PC-9 (cell line): ENCODE measurements around the gene CHCHD5. TPM values are rescaled to one million over a fixed set of nuclear protein-coding genes. Genes with fewer than 3 reads are reported as not detected.
A peak's percentile ranks its signal among the peaks of the same experiment; 100 is the strongest.

Source experiments
- BruUV-seq: library from RNA; stranded (reverse); fragments of 400-500 nt; replicated peaks from 2 replicates; lab custom pipeline; 2021; lab: Mats Ljungman, UMichigan
- CTCF ChIA-PET: fragments of 300-600 bp; sonication (Branson Sonifier 250); formaldehyde crosslinking; loops from one replicate; lab custom pipeline; 2022; ENCODE audit warnings: antibody characterized with exemption; lab: Charles Lee
- POLR2A ChIA-PET: fragments of 300-600 bp; sonication (Branson Sonifier 250); formaldehyde crosslinking; loops from one replicate; lab custom pipeline; 2022; ENCODE audit warnings: antibody characterized with exemption; ENCODE audit not compliant: unreplicated experiment; lab: Charles Lee
- DNase-seq, 2 experiments: peaks; one replicate each; pipeline versions ENCODE4 v3.0.0 to v3.0.0-alpha.2; 2015 to 2022; ENCODE audit warnings: mixed read lengths in 1 of 2
- H2AFZ ChIP-seq: fragments of 200-600 bp; sonication (generic); 2 replicates; pipeline ENCODE4 v1.8.1; 2017; ENCODE audit warnings: antibody characterized with exemption
- H3F3A ChIP-seq: fragments of 200-600 bp; sonication (generic); 2 replicates; pipeline ENCODE4 v1.8.1; 2017; ENCODE audit warnings: antibody characterized with exemption, mild to moderate bottlenecking, low read depth; ENCODE audit not compliant: insufficient read depth
- H3K27ac ChIP-seq: fragments of 200-600 bp; sonication (generic); 2 replicates; pipeline ENCODE4 v1.6.1; 2016; ENCODE audit warnings: mixed run types
- H3K27me3 ChIP-seq: fragments of 200-600 bp; sonication (generic); 2 replicates; pipeline ENCODE4 v1.6.1; 2016; ENCODE audit warnings: low read depth, mixed run types; ENCODE audit not compliant: insufficient read depth
- H3K36me3 ChIP-seq: fragments of 200-600 bp; sonication (generic); 2 replicates; pipeline ENCODE4 v1.6.1; 2016; ENCODE audit warnings: low read depth, mixed run types
- H3K4me1 ChIP-seq: fragments of 200-600 bp; sonication (generic); replicated peaks from 2 replicates; pipeline ENCODE4 v1.6.1; 2016; ENCODE audit warnings: mixed run types; ENCODE audit not compliant: insufficient read depth
- H3K4me2 ChIP-seq: fragments of 200-600 bp; sonication (generic); 2 replicates; pipeline ENCODE4 v1.6.1; 2017; ENCODE audit warnings: mixed run types
- H3K4me3 ChIP-seq: fragments of 200-600 bp; sonication (generic); 2 replicates; pipeline ENCODE4 v1.6.1; 2016; ENCODE audit warnings: mixed run types
- H3K79me2 ChIP-seq: fragments of 200-600 bp; sonication (generic); 2 replicates; pipeline ENCODE4 v1.6.1; 2017; ENCODE audit warnings: low read depth, mixed run types
- H3K9me2 ChIP-seq: fragments of 200-600 bp; sonication (generic); 2 replicates; pipeline ENCODE4 v1.8.1; 2017; ENCODE audit warnings: mild to moderate bottlenecking; ENCODE audit not compliant: insufficient read depth
- H3K9me3 ChIP-seq: fragments of 200-600 bp; sonication (generic); 2 replicates; pipeline ENCODE4 v1.8.1; 2016; ENCODE audit warnings: low read depth; ENCODE audit not compliant: insufficient read depth
- H4K20me1 ChIP-seq: fragments of 200-600 bp; sonication (generic); 2 replicates; pipeline ENCODE4 v1.8.1; 2017; ENCODE audit not compliant: insufficient read depth
- CTCF ChIP-seq: fragments of 200-600 bp; sonication (generic); conservative IDR thresholded peaks from 2 replicates; pipeline ENCODE4 v1.6.1; 2017; ENCODE audit warnings: mixed run types, antibody characterized with exemption, mild to moderate bottlenecking, moderate library complexity
- EZH2 ChIP-seq: fragments of 200-600 bp; sonication (generic); IDR thresholded peaks from 2 replicates; pipeline ENCODE4 v1.8.0; 2017; ENCODE audit warnings: antibody characterized with exemption, low read depth
- intact Hi-C: fragments of 100-400 bp; cut with micrococcal nuclease; formaldehyde crosslinking; loops from one replicate; pipeline ENCODE4 v1.10.0; 2022; ENCODE audit not compliant: unreplicated experiment
- total RNA-seq: library from RNA; stranded (reverse); gene quantifications from 2 replicates; pipeline ENCODE4 v1.2.3, GENCODE V29; 2021

Gene CHCHD5
- total RNA-seq, 1 experiment from 2014 or later, result 38.4 TPM

GRCh38 chr2:112627060-112628040, 42.9 kb downstream of the CHCHD5 start:
- H3K27ac ChIP-seq, result peak overlapping the region; percentile 95
- no peak overlapping the region for H2AFZ ChIP-seq
- TSS peak; percentile 80 for BruUV-seq
- H3K9me2 ChIP-seq, result no peaks in the 10 kb centered on the region
- peak; percentile 71 to 95 for DNase-seq
- TF ChIP-seq CTCF (no peak), EZH2 (no peak)
- no peaks in the 10 kb centered on the region for H3K27me3 ChIP-seq
- peak overlapping the region; percentile 76 for H3K4me2 ChIP-seq
- peaks cover 68% of the 10 kb centered on the region for H3F3A ChIP-seq
- intact Hi-C loops, result loop anchor here (1.0 to 2.0 kb wide), 2 partner anchors 18 to 65 kb away; partner anchors contain the start of gene SLC20A1
- H3K9me3 ChIP-seq, result no peaks in the 10 kb centered on the region
- H3K4me1 ChIP-seq, result peaks cover 94% of the 10 kb centered on the region
- H3K4me3 ChIP-seq, result peak overlapping the region; percentile 45; the same call in 1 of the 2 replicates
- ChIA-PET CTCF (interaction anchor here (0.6 to 5.0 kb wide), 4 partner anchors 18 to 581 kb away, joined by 3 to 39 read pairs (median 8); no protein-coding TSS in a partner anchor), POLR2A (interaction anchor here (0.6 to 1.0 kb wide), 6 partner anchors 18 to 819 kb away, joined by 3 to 11 read pairs (median 4); no protein-coding TSS in a partner anchor)
- H3K79me2 ChIP-seq, result peaks cover 16% of the 10 kb centered on the region
- no peaks in the 10 kb centered on the region for H4K20me1 ChIP-seq
- no peaks in the 10 kb centered on the region for H3K36me3 ChIP-seq

- intact Hi-C loops, result no loop called here
- Histone ChIP-seq H3K4me1 (peaks cover 79% of the 10 kb centered on the region), H3F3A (peaks cover 50% of the 10 kb centered on the region), H3K27ac (peak overlapping the region; percentile 95), H3K36me3 (no peaks in the 10 kb centered on the region), H3K9me2 (no peaks in the 10 kb centered on the region), H2AFZ (no peak overlapping the region), H3K4me2 (no peak overlapping the region), H3K27me3 (no peaks in the 10 kb centered on the region), H3K4me3 (no peak overlapping the region), H4K20me1 (no peaks in the 10 kb centered on the region), H3K79me2 (peaks cover 16% of the 10 kb centered on the region), H3K9me3 (no peaks in the 10 kb centered on the region)
- TF ChIP-seq EZH2, result no peak
- CTCF ChIA-PET, result interaction anchor here (1.8 kb wide), 1 partner anchor 16 kb away, joined by 7 read pairs; the partner anchor contains the start of gene SLC20A1
- DNase-seq, result no peak
- POLR2A ChIA-PET, result no interaction called here
- BruUV-seq, result no TSS peak
Measured at GRCh38 chr2:112629224-112629623, 44.8 kb downstream of the CHCHD5 start.

GRCh38 chr2:112629823-112630222, 45.4 kb downstream of the CHCHD5 start:
- no peaks in the 10 kb centered on the region for H3K9me3 ChIP-seq
- H4K20me1 ChIP-seq, result no peaks in the 10 kb centered on the region
- H3K4me3 ChIP-seq, result no peak overlapping the region
- H3K27me3 ChIP-seq, result no peaks in the 10 kb centered on the region
- no peak overlapping the region for H3K27ac ChIP-seq
- peaks cover 14% of the 10 kb centered on the region for H3K79me2 ChIP-seq
- H3F3A ChIP-seq, result peaks cover 46% of the 10 kb centered on the region
- no peak overlapping the region for H3K4me2 ChIP-seq
- DNase-seq, result no peak
- H2AFZ ChIP-seq, result no peak overlapping the region
- ChIA-PET CTCF (interaction anchor here (1.8 kb wide), 1 partner anchor 15 kb away, joined by 7 read pairs; the partner anchor contains the start of gene SLC20A1), POLR2A (no interaction called here)
- H3K36me3 ChIP-seq, result no peaks in the 10 kb centered on the region
- intact Hi-C loops, result no loop called here
- H3K4me1 ChIP-seq, result peaks cover 73% of the 10 kb centered on the region
- no peaks in the 10 kb centered on the region for H3K9me2 ChIP-seq
- TF ChIP-seq CTCF (no peak), EZH2 (no peak)
- no TSS peak for BruUV-seq
